GM19438 (cell line): ENCODE results near the gene CEP350.
"Not testable (repeated sequence)": the region's sequence is repeated elsewhere in the genome, so short reads cannot be mapped to it uniquely, and the experiment has no call there.

Experiments
- ATAC-seq: cut with Tn5 transposase; IDR thresholded peaks from one replicate; pipeline ENCODE4 v1.9.1; 2021; ENCODE audit warnings: low read depth; ENCODE audit not compliant: unreplicated experiment

Gene CEP350

DNA sequence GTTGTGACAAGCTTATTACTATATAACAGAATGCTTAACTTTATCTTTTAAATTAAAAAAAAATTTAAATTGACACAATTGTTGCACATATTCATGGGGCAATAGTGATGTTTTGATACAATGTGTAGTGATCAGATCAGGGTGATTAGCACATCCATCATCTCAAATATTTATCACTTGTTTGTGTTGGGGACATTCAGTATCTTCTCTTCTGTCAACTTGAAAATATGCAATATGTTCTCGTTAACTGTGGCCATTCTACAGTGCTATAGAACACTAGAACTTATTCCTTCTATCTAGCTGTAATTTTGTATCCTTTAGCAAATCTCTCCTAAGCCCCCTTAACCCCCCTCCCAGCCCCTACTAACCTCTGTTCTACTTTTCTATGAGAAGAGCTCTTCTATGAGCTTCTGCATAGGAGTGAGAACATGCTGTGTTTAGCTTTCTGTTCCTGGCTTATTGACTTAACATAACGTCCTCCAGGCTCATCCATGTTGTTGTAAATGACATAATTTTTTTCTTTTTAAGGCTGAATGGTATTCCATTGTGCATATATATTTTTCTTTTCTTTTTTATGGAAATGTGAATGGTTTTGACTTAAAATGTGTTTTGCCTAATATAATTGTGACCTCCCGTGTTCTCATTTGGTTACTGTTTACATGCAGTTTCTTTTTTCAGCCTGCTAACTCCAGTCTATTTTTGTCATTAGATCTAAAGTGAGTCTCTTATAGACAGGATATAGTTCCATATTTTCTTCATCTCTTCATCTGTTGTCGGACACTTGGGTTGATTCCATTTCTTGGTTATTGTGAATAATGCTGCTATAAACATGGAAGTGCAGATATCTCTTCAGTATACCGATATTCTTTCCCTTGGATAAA lies 23.8 kb downstream of the CEP350 start:
- ATAC-seq: no peak

DNA sequence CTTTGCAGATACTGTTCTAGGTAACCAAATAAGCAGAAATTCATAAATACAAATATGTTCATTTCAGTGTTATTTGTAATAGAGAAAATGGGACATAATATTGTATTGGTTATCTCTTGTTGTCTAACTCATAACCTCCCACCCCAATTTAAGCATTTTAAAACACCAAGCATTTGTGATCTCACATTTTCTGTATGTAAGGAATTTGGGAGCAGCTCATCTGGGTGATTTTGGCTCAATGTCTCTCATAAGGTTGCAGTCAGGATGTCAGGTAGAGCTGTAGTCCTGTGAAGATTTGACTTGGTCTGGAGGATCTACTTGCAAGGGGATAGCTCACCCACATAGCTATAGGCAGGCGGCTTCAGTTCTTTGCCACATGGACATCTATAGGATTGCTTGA lies 29.5 kb downstream of the CEP350 start:
- no peak for ATAC-seq

GRCh38 chr1:179984942-179985341 lies 30.3 kb downstream of the CEP350 start:
- ATAC-seq: no peak

- no peak for ATAC-seq
These were observed 36.2 kb downstream of the CEP350 start for GRCh38 chr1:179990847-179991246.

DNA sequence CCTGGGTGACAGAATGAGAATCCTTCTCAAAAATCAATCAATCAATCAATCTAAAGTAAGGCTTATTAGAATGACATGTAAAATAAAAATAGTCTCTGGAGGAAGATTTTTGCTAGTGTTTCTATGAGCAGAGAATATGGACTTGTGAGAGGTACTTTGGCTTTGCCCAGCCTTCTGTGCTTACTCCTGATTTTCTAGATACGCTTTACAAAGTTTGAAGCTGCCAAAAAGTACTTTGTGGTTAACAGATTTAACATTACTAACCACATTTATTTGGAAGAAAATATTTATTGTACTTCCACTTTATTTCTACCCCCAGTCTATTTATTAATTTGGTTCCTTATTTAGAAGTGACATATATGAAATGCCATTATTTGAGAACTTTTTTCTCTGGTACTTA lies 41.0 kb downstream of the CEP350 start:
- no peak for ATAC-seq

DNA sequence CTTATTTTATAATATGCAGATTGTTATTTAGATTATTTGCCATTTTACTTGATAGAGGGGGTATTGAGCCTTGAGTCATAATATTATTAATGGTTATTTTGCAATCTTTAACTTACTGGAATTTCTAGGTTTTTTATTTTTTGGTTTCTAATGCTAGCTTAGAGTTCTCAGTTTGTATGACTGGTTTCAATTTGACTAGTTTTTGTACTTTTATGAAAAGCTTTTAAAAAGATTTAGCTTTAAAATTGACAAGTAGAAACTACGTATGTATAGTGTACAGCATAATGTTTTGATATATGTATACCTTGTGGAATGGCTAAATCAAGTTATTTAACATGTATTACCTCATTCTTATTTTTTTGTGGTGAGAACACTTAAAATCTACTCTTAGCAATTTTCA lies 41.5 kb downstream of the CEP350 start:
- ATAC-seq: peak; percentile 66

- no peak for ATAC-seq
These were observed 46.0 kb downstream of the CEP350 start for GRCh38 chr1:180000575-180000974.

- ATAC-seq: no peak
These were observed 47.8 kb downstream of the CEP350 start for GRCh38 chr1:180002437-180002836.

- ATAC-seq: peak; percentile 95
These were observed 48.6 kb downstream of the CEP350 start for GRCh38 chr1:180003026-180003695.

GRCh38 chr1:180006762-180007161 lies 52.2 kb downstream of the CEP350 start:
- ATAC-seq: not testable (repeated sequence)

- ATAC-seq: no peak
These were observed 65.4 kb downstream of the CEP350 start for GRCh38 chr1:180020017-180020416.

- ATAC-seq: no peak
These were observed 71.9 kb downstream of the CEP350 start for GRCh38 chr1:180026556-180026955.

GRCh38 chr1:180027949-180028445 lies 73.4 kb downstream of the CEP350 start:
- ATAC-seq: no peak

DNA sequence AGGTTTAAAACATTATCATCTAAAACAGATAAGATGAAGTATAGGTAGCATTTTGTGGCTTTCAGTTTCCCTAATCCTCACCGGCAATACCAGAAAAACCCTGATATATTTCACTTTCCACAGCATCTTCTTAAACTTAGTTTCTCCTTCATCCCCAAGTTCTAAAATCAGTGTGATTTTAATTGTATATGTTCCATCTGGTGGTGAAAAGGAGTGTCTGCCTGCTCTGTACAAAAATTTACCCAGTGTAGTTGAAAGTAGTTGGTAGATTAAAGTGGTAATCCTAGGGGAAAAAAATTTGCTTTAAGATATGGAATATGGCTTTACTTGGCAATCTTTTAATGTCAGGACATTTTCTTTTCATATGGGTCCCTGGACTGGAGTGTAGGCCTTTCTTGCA lies 74.3 kb downstream of the CEP350 start:
- no peak for ATAC-seq

GRCh38 chr1:180029524-180030135 lies 75.0 kb downstream of the CEP350 start:
- no peak for ATAC-seq

- ATAC-seq: no peak
These were observed 77.1 kb downstream of the CEP350 start for GRCh38 chr1:180031664-180032063.

GRCh38 chr1:180033390-180033789 lies 78.8 kb downstream of the CEP350 start:
- ATAC-seq: no peak

- no peak for ATAC-seq
These were observed 85.4 kb downstream of the CEP350 start for GRCh38 chr1:180040034-180040433.

- no peak for ATAC-seq
These were observed 87.0 kb downstream of the CEP350 start for GRCh38 chr1:180041582-180041981.

GRCh38 chr1:180042988-180043622 lies 88.5 kb downstream of the CEP350 start:
- ATAC-seq: no peak

DNA sequence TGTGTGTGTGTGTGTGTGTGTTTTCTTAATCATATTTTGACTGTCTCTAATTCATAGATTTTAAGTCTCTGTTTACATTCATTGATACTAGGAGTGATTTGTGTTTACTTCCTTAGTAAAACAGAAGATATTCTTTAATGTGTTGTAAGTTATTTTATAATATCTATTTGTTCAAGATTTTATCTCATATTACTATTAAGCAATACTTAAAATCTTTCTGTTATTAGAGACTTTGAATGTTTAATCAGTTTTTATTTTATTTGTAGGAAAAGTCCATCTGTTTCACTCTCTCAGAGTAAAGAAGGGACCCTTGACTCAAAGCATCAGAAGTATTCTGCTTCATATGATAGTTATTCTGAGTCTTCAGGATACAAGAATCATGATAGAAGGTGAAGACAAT lies 89.2 kb downstream of the CEP350 start:
- ATAC-seq: no peak
